Duodenal mucosa (tissue), 2 donors: ENCODE measurements around the gene THBD.

Source experiments
- H3K27ac ChIP-seq: one replicate; pipeline ENCODE4 v1.7.0; 2013; ENCODE audit warnings: low read depth, low read length
- H3K27me3 ChIP-seq, 2 donors: one replicate each; pipeline ENCODE4 v1.7.0; 2013; ENCODE audit warnings: low read length in 2 of 2, control low read depth in 1 of 2; ENCODE audit not compliant: insufficient read depth in 2 of 2, control insufficient read depth in 1 of 2
- H3K36me3 ChIP-seq, 2 donors: one replicate each; pipeline ENCODE4 v1.7.0; 2013; ENCODE audit warnings: low read length in 2 of 2, control low read depth in 1 of 2; ENCODE audit not compliant: insufficient read depth in 2 of 2, control insufficient read depth in 1 of 2
- H3K4me1 ChIP-seq, 2 donors: one replicate each; pipeline ENCODE4 v1.7.0; 2013; ENCODE audit warnings: low read length in 2 of 2, control low read depth in 1 of 2; ENCODE audit not compliant: insufficient read depth in 2 of 2, control insufficient read depth in 1 of 2
- H3K4me3 ChIP-seq, 2 donors: one replicate each; pipeline ENCODE4 v1.7.0; 2013; ENCODE audit warnings: low read length in 2 of 2, low read depth in 1 of 2
- H3K9ac ChIP-seq, 2 donors: one replicate each; pipeline ENCODE4 v1.7.0; 2013; ENCODE audit warnings: low read length in 2 of 2, low read depth in 1 of 2
- H3K9me3 ChIP-seq, 2 donors: one replicate each; pipeline ENCODE4 v1.7.0; 2013; ENCODE audit warnings: low read length in 2 of 2, control low read depth in 1 of 2; ENCODE audit not compliant: control insufficient read depth in 1 of 2

THBD gene

DNA sequence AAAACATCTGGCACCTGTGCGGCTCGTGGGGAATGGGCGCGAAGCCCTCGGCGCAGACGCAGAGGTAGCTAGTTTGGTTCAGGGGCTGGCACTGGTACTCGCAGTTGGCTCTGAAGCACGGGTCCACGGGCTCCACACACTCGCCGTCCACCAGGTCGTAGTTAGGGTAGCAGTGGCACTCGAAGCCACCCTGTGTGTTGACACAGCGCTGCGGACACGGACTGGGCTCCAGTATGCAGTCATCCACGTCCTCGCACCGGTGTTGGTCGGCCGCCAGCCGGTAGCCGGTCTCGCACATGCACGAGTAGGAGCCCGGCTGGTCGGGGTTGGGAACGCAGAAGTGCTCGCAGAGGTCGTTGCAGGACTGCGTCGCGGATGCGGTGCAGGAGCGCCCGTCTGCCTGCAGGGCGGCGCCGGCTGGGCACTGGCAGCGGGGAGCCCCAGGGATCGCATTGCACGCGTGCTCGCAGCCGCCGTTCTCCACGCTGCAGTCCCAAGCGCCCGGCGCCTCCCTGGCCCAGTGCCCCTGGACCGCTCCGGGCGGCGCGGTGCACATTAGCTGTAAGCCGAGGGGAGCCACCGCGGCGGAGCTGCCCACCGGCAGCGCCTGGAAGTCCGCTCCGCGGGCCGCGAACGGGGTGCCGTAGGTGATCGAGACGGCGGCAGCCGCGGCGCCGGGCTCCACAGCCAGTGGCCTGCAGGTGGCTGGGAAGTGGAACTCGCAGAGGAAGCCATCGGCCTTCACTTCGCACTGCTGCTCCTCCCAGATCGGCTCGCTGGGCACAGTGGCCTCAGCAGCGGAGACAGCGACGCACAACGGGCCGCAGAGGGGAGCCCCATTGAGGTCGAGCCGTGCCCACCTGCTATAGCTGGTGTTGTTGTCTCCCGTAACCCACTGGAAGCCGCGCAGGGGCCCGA is 930 bp downstream of the THBD start:
- H3K9ac ChIP-seq = peak overlapping the region; percentile 32 to 40
- H3K36me3 ChIP-seq = no peaks in the 10 kb centered on the region
- H3K27ac ChIP-seq = no peak overlapping the region
- H3K4me1 ChIP-seq = peaks cover 9 to 25% of the 10 kb centered on the region in 2 donors
- H3K4me3 ChIP-seq = peak overlapping the region; percentile 44 to 66
- H3K27me3 ChIP-seq = peaks cover 33 to 42% of the 10 kb centered on the region in 2 donors
- H3K9me3 ChIP-seq = no peaks in the 10 kb centered on the region

DNA sequence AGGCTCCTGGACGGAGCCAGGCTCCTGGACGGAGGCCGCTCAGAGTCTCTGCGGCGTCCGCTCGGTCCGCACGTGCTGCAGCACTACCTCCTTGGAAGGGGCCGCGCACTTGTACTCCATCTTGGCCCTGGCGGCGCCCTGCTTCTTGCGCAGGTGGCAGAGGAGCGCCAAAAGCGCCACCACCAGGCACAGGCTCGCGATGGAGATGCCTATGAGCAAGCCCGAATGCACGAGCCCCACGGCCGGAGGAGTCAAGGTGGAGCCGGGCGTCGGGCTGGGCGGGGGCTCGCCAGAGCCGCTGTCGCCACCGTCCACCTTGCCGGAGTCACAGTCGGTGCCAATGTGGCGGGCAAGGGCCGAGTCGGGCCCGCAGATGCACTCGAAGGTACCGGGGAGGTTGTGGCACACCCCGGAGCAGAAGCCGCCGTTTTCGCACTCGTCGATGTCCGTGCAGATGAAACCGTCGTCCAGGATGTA is 1.7 kb downstream of the THBD start:
- H3K9ac ChIP-seq = no peak overlapping the region
- H3K4me3 ChIP-seq = peak overlapping the region; percentile 44 to 66
- H3K4me1 ChIP-seq = peaks cover 9 to 25% of the 10 kb centered on the region in 2 donors
- H3K9me3 ChIP-seq = no peaks in the 10 kb centered on the region
- no peak overlapping the region for H3K27ac ChIP-seq
- H3K27me3 ChIP-seq = peaks cover 33 to 42% of the 10 kb centered on the region in 2 donors
- no peaks in the 10 kb centered on the region for H3K36me3 ChIP-seq

DNA sequence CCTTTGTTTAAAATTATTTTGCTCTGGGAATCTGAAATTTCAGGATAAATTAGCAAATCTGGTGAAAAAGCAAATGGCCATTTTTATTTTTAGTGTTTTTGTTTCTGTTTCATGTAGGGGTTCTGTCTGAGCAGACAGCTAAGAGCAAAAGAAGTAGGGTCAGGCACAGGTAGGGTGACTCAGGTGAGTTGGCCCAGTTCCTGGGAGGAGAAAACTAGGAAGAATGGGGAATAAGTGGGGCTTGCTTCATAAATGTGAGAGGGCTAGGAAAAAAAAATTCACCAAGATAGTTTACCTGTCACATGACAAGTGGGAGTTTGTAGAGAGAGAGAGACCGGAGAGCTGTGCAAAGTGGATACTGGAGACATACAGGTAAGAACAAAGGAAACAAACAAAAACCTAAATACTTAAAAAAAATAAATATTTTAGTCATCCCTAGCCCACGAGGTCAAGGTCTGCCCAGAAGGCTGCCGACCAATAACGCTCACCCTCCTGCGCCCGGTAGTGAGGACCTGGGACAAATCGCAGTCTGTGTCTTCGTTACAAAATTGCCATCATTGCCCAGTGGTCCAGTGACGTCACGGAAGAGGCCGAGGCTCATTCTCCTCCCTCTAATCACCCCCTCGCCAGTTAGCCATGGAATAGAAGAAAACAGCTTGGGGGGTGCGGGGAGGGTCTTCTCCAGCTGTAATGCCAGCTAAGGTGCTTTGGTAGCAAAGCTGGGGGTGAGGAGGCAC is 2.3 kb downstream of the THBD start:
- no peaks in the 10 kb centered on the region for H3K36me3 ChIP-seq
- peaks cover 9 to 25% of the 10 kb centered on the region in 2 donors for H3K4me1 ChIP-seq
- H3K27me3 ChIP-seq = peaks cover 30 to 41% of the 10 kb centered on the region in 2 donors
- no peak overlapping the region for H3K9ac ChIP-seq
- H3K9me3 ChIP-seq = no peaks in the 10 kb centered on the region
- H3K4me3 ChIP-seq = peak overlapping the region; percentile 44 to 66
- no peak overlapping the region for H3K27ac ChIP-seq

DNA sequence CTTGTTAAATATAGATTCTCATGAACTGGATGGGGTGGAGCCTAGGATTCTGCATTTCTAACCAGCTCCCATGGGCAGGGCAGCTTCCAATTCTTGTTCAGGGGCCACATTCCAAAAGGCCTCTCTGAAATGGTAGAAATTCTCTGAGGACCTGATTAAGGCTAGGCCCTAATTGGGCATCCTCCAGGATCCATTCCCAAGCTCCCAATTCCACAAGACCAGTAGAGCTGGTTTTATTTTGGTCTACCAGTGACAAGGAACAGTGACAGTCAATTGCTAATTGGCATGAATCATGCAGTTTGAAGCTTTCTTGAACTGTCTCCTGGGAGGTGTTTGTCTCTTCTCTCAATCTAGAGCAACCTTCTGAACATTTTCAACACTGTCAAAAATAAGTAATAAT is 3.0 kb downstream of the THBD start:
- Histone ChIP-seq H3K9ac (no peak overlapping the region), H3K9me3 (no peaks in the 10 kb centered on the region), H3K27me3 (peaks cover 29 to 38% of the 10 kb centered on the region in 2 donors), H3K4me1 (peaks cover 9 to 25% of the 10 kb centered on the region in 2 donors), H3K4me3 (peak overlapping the region in 1 of 2 donors; percentile 9), H3K27ac (no peak overlapping the region), H3K36me3 (no peaks in the 10 kb centered on the region)

DNA sequence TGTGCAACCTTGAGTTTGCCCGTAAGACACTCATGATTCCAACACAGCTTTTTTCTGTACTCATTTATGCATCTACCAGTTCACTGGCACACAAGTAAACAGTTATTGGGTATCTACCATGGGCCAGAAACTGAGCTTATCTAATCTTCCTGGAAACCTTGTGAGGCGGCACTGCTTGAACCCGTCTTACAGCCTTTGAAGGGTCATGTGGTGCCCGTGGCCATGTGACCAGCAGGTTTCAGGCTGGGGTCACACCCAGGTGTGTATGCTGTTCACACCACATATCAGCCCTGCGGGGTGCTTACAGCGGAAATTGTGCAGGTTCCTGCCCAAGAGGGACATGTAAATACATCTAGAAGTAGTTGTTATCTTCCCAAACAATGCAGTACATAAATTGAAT is 6.1 kb downstream of the THBD start:
- Histone ChIP-seq H3K4me1 (peaks cover 0 to 6% of the 10 kb centered on the region in 2 donors), H3K4me3 (no peak overlapping the region), H3K9me3 (no peaks in the 10 kb centered on the region), H3K9ac (no peak overlapping the region), H3K27ac (no peak overlapping the region), H3K27me3 (peaks cover 20 to 26% of the 10 kb centered on the region in 2 donors), H3K36me3 (no peaks in the 10 kb centered on the region)

DNA sequence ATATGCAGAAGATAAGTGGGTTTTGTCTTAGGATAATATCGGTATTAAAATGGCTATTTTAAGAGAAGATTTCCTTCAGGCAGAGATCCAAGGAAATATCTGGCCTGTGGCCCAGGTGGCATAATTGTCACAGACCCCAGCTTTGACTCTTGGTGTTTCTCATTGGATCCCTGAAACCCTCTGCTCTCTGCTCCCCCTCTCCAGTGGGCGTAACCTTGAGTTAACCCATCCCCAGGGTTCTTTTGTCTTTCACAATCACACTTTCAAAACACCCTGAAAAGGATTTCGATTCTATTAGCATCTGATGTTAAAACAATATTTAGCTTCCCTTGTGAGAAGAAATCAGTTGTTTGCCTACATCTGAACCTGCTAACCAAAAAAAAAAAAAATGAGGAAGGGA is 7.2 kb downstream of the THBD start:
- no peaks in the 10 kb centered on the region for H3K9me3 ChIP-seq
- no peak overlapping the region for H3K4me3 ChIP-seq
- H3K36me3 ChIP-seq = no peaks in the 10 kb centered on the region
- no peaks in the 10 kb centered on the region for H3K4me1 ChIP-seq
- H3K9ac ChIP-seq = no peak overlapping the region
- no peak overlapping the region for H3K27ac ChIP-seq
- peaks cover 10 to 23% of the 10 kb centered on the region in 2 donors for H3K27me3 ChIP-seq

DNA sequence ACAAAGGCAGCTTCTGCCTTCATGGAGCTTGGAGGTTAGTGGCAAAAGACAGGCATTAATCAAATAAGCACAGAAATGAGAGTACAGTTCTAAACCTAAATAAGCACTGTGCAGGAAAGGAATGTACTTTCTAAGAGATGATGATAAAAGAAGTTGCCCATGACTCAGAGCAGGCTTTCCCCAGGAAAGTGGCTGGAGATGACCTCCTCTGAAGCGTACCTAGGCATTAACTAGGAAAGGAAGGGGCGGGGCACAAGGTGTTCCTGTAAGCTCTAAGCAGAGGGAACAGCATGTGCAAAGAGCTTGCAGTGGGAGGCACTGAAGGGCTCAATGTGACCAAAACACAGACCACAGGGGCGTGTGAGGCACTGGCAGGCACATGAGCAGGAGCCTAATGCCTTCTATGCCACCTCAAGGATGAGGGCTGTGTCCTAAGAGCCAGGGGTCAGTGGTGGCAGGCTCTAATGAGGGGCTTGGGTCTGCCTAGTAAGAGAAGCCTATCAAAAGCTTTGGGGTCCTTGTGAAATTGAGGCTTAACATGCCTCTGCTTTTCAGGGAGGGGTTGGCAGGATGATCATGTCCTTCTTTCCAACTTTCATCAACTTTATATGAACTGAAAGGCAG is 9.5 kb downstream of the THBD start:
- H3K4me1 ChIP-seq = no peaks in the 10 kb centered on the region
- H3K4me3 ChIP-seq = no peak overlapping the region
- no peak overlapping the region for H3K9ac ChIP-seq
- no peak overlapping the region for H3K27ac ChIP-seq
- H3K36me3 ChIP-seq = no peaks in the 10 kb centered on the region
- H3K27me3 ChIP-seq = peaks cover 13 to 22% of the 10 kb centered on the region in 2 donors
- H3K9me3 ChIP-seq = no peaks in the 10 kb centered on the region

DNA sequence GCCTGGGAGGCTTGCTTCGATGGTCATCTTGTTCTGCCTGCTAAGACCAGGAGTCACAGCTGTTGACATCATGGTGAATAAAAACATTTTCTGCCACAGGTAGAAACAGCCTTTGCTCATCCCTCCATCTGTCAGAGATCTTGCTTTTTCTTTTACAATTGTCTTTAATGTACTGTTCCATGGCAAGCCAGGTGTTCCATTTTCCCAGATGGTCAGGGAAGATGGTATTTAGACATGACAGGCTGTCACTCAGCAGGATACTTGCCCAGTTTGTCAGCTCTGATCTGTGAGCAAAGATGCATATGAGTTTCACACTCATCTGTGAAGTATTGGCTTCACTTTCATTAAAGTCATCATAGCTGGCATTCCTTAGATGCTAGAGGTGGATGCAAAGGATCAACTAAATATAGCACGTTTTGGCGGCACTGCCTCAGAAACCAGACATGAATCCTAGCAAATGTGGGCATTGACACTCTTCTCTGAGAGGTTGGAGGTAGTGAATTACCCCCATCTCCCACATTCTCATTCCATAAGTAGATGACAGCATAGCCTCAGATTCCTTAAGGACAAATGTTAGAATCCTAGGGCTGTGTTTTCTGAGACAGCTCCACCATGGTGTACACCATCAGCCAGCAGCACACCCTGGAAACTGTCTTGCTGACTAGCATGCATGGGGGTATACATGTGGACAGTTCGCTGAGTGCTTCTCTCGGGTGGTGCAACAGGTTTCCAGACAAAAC is 10.2 kb downstream of the THBD start:
- H3K27ac ChIP-seq = no peak overlapping the region
- no peaks in the 10 kb centered on the region for H3K9me3 ChIP-seq
- no peak overlapping the region for H3K9ac ChIP-seq
- no peaks in the 10 kb centered on the region for H3K36me3 ChIP-seq
- H3K4me1 ChIP-seq = no peaks in the 10 kb centered on the region
- no peak overlapping the region for H3K4me3 ChIP-seq
- peaks cover 13 to 22% of the 10 kb centered on the region in 2 donors for H3K27me3 ChIP-seq

DNA sequence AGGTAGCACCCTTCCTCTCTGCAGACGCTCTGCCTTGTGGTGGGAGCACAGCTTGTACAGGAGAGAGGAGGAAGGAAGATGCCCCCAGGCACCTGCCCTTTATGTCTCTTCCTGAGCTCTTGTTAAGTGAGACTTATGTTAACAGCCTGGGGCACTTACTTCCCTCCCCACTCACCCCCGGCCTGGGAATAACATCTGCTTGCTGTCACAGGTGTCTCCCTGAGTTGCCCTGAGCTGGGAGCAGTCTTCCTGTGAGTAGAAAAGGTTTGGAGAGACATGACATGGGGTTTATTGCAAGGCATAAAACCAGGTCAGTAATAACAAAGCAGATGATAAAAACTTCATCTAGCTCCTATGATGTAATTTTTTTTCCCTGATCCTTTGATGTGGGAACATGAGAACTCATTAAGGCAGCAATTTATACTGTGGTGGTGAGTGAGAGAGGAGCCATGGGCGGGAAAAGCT is 12.4 kb downstream of the THBD start:
- H3K36me3 ChIP-seq = no peaks in the 10 kb centered on the region
- no peaks in the 10 kb centered on the region for H3K4me1 ChIP-seq
- no peak overlapping the region for H3K27ac ChIP-seq
- H3K4me3 ChIP-seq = no peak overlapping the region
- no peak overlapping the region for H3K9ac ChIP-seq
- H3K27me3 ChIP-seq = peaks cover 13 to 27% of the 10 kb centered on the region in 2 donors
- H3K9me3 ChIP-seq = no peaks in the 10 kb centered on the region
